Caki2 (cell line): ENCODE results near the gene FAM221B. TPM values are rescaled to one million over a fixed set of nuclear protein-coding genes. Genes with fewer than 3 reads are reported as not detected.

Source experiments
- DNase-seq: peaks from one replicate; pipeline ENCODE4 v3.0.0-alpha.2; 2015; ENCODE audit warnings: low read depth
- in situ Hi-C: cut with HindIII; loops from 2 replicates; pipeline ENCODE4 v1.10.0; 2016; ENCODE audit warnings: low sequenced_read_pairs, low pct_unique_long_range_greater_than_20kb, mixed read lengths
- total RNA-seq: library from RNA; depleted of rRNA; stranded (reverse); fragments of >200 nt; shearing (Covaris generic); gene quantifications from 2 replicates; pipeline ENCODE4 v1.2.3, GENCODE V29; 2014; ENCODE audit warnings: low replicate concordance; rRNA removed

Gene FAM221B
- total RNA-seq, 1 experiment from 2014 or later, result not detected

- DNase-seq, result no peak
- in situ Hi-C loops, result no loop called here
Measured at GRCh38 chr9:35771534-35771933, 57.0 kb downstream of the FAM221B start.

GRCh38 chr9:35771075-35771433, 57.5 kb downstream of the FAM221B start:
- no peak for DNase-seq

GRCh38 chr9:35769763-35770162, 58.8 kb downstream of the FAM221B start:
- in situ Hi-C loops, result no loop called here

More at GRCh38 chr9:35771075-35771433, 57.5 kb downstream of the FAM221B start:
- in situ Hi-C loops, result no loop called here

GRCh38 chr9:35767458-35767857, 61.1 kb downstream of the FAM221B start:
- in situ Hi-C loops, result no loop called here
- DNase-seq, result no peak

More at GRCh38 chr9:35769763-35770162, 58.8 kb downstream of the FAM221B start:
- no peak for DNase-seq

- DNase-seq, result no peak
- in situ Hi-C loops, result no loop called here
Measured at GRCh38 chr9:35766997-35767396, 61.5 kb downstream of the FAM221B start.

Other genes starting within 250 kb of the FAM221B start
- gene TESK1, start 223.5 kb downstream of the FAM221B start, total RNA-seq, result 2.9 and 3.0 TPM in 2 replicates
- 0.12 and 0.68 TPM in 2 replicates for gene CD72, start 210.3 kb downstream of the FAM221B start, total RNA-seq
- not detected in 2 replicates for gene SIT1, start 177.8 kb downstream of the FAM221B start, total RNA-seq
- gene RMRP, start 170.7 kb downstream of the FAM221B start, total RNA-seq, result 4,579 and 6,436 TPM in 2 replicates
- gene CCDC107, start 170.4 kb downstream of the FAM221B start, total RNA-seq, result 3.5 and 19.6 TPM in 2 replicates
- gene ARHGEF39, start 163.5 kb downstream of the FAM221B start, total RNA-seq, result 7.8 and 10.4 TPM in 2 replicates
- 0.30 and 11.6 TPM in 2 replicates for gene CA9, start 154.8 kb downstream of the FAM221B start, total RNA-seq
- 2.4 and 7.8 TPM in 2 replicates for gene TPM2, start 138.8 kb downstream of the FAM221B start, total RNA-seq
- gene TLN1, start 96.5 kb downstream of the FAM221B start, total RNA-seq, result 106 and 122 TPM in 2 replicates
- 53.3 and 55.1 TPM in 2 replicates for gene CREB3, start 96.1 kb downstream of the FAM221B start, total RNA-seq
- 17.7 and 24.7 TPM in 2 replicates for gene GBA2, start 79.5 kb downstream of the FAM221B start, total RNA-seq
- gene RGP1, start 79.4 kb downstream of the FAM221B start, total RNA-seq, result 5.7 and 7.4 TPM in 2 replicates
- not detected in 2 replicates for gene MSMP, start 74.5 kb downstream of the FAM221B start, total RNA-seq
- 2.0 TPM in 1 of 2 replicates, not detected in the other for gene NPR2, start 37.1 kb downstream of the FAM221B start, total RNA-seq
- gene SPAG8, start 16.5 kb downstream of the FAM221B start, total RNA-seq, result 0.24 TPM in 1 of 2 replicates, not detected in the other
- gene HINT2, start 13.7 kb downstream of the FAM221B start, total RNA-seq, result 21.5 and 75.0 TPM in 2 replicates
- gene TMEM8B, start 496 bp upstream of the FAM221B start, total RNA-seq, result 0.38 and 1.5 TPM in 2 replicates
- gene OR13J1, start 41.7 kb upstream of the FAM221B start, total RNA-seq, result not detected in 2 replicates
- gene HRCT1, start 77.5 kb upstream of the FAM221B start, total RNA-seq, result 26.7 and 36.7 TPM in 2 replicates
- gene SPAAR, start 80.8 kb upstream of the FAM221B start, total RNA-seq, result not detected in 2 replicates
- not detected in 2 replicates for gene OR2S2, start 129.4 kb upstream of the FAM221B start, total RNA-seq
- gene RECK, start 208.2 kb upstream of the FAM221B start, total RNA-seq, result 5.4 and 7.8 TPM in 2 replicates